ENCODE data around the gene SGIP1. TPM values are rescaled to one million over a fixed set of nuclear protein-coding genes. Genes with fewer than 3 reads are reported as not detected.

SGIP1 gene
- total and polyA plus RNA-seq, 2 of the 8 experiments (the other 6 are each of a cell fraction or from before 2014, with no cell fraction given), result 1.4 to 2.1 TPM

DNA sequence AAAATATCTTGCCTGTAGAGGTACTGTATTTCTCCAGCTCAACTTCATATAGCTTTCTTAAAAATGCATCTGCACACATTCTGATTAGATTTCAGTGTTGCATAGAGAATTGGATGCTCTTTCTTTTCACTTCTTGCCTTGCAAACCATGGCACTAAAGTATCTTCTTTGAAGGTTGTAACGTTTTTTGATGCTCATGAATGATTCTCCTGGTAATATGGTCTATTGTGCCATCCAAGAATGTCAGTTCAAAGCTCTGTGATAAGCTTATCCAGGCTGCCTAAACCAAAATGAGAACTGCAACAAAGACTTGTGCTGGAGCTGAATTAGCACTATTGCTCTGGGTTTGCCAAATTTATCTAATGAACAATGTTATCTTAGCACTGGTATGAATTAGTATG is 1.9 kb downstream of the SGIP1 start:
- Histone ChIP-seq H2BK20ac (ENCODE audit: low read length) (no peak overlapping the region), H2BK5ac (ENCODE audit: low read depth, low read length) (no peak overlapping the region), H2BK120ac (replicated peaks; ENCODE audit: low read depth, low read length) (no peak overlapping the region), H3K56ac (replicated peaks; ENCODE audit: insufficient read length, low read depth, low read length) (no peak overlapping the region), H3K23me2 (ENCODE audit: low read depth, low read length) (peaks cover 7% of the 10 kb centered on the region), H2AFZ (ENCODE audit: low read length) (no peak overlapping the region), H3K9me3 (ENCODE audit: insufficient read depth in 2 of 2, low read depth in 1 of 2, low read length in 1 of 2) (no peaks in the 10 kb centered on the region), H3K23ac (ENCODE audit: insufficient read length) (no peak overlapping the region), H3K79me2 (ENCODE audit: control insufficient read depth in 1 of 2, insufficient read depth in 2 of 2, low read length in 2 of 2) (no peaks in the 10 kb centered on the region), H3K79me1 (ENCODE audit: low read depth, low read length) (no peaks in the 10 kb centered on the region), H4K5ac (ENCODE audit: insufficient read length, low read depth, low read length) (no peak overlapping the region), H3K27ac (ENCODE audit: low read depth, low read length) (no peak overlapping the region), H3K4me1 (replicated peaks in 1 of 4; ENCODE audit: control insufficient read depth in 3 of 4, insufficient read depth in 4 of 4, low read length in 3 of 4) (peaks cover 0 to 3% (median 3%) of the 10 kb centered on the region in 4 experiments; a peak in 4 of 7 replicates), H3K9ac (replicated peaks in 1 of 4; ENCODE audit: extremely low read depth in 1 of 4, low read depth in 3 of 4, low read length in 3 of 4) (no peak overlapping the region), H3K18ac (ENCODE audit: extremely low read depth, low read length) (no peak overlapping the region), H4K91ac (replicated peaks; ENCODE audit: insufficient read length, low read length) (no peak overlapping the region), H2AK5ac (ENCODE audit: low read depth, low read length) (no peak overlapping the region), H3K4ac (replicated peaks; ENCODE audit: insufficient read length, low read depth, low read length) (no peak overlapping the region), H2BK12ac (ENCODE audit: low read depth, low read length) (no peak overlapping the region), H2BK15ac (ENCODE audit: low read length) (no peak overlapping the region), H4K8ac (ENCODE audit: extremely low read depth, insufficient read depth, low read length) (no peak overlapping the region), H3K36me3 (ENCODE audit: control insufficient read depth in 2 of 4, insufficient read depth in 4 of 4, low read length in 3 of 4) (no peaks in the 10 kb centered on the region), H4K20me1 (replicated peaks in 1 of 2; ENCODE audit: control insufficient read depth in 1 of 2, insufficient read depth in 2 of 2, low read length in 2 of 2) (no peaks in the 10 kb centered on the region), H3K4me2 (ENCODE audit: insufficient read depth in 1 of 2, low read depth in 2 of 2, low read length in 2 of 2) (no peak overlapping the region), H3K4me3 (ENCODE audit: extremely low read depth in 1 of 4, insufficient read depth in 2 of 4, low read depth in 3 of 4, low read length in 4 of 4) (no peak overlapping the region), H3K27me3 (replicated peaks in 1 of 4; ENCODE audit: control insufficient read depth in 3 of 4, extremely low read depth in 1 of 4, insufficient read depth in 3 of 4, low read length in 3 of 4) (peaks cover 1 to 16% (median 7%) of the 10 kb centered on the region in 4 experiments), H3K14ac (ENCODE audit: insufficient read length) (no peak overlapping the region)
- FAIRE-seq (no peak), DNase-seq (ENCODE audit: low read depth in 1 of 2, low spot score in 2 of 2) (no peak)
- CTCF ChIA-PET (ENCODE audit: partially characterized antibody), result interaction anchor here (1.6 kb wide), 1 partner anchor 32 kb away, joined by 4 read pairs; no protein-coding TSS in a partner anchor
- POLR2A ChIA-PET (ENCODE audit: partially characterized antibody), result no interaction called here
- 88% methylated on average over 1 of the region's 1 CpG; no CpG with 5 or more reads in 1 of the 2 experiments for WGBS, 2 experiments (ENCODE audit: extremely low coverage in 1 of 2, insufficient coverage in 1 of 2, insufficient read length in 1 of 2, insufficient replicate concordance in 2 of 2, low coverage in 1 of 2, low lambda C conversion rate in 2 of 2, missing lambda C conversion rate in 1 of 2)
